ENCODE results near the gene AATK.

DNA sequence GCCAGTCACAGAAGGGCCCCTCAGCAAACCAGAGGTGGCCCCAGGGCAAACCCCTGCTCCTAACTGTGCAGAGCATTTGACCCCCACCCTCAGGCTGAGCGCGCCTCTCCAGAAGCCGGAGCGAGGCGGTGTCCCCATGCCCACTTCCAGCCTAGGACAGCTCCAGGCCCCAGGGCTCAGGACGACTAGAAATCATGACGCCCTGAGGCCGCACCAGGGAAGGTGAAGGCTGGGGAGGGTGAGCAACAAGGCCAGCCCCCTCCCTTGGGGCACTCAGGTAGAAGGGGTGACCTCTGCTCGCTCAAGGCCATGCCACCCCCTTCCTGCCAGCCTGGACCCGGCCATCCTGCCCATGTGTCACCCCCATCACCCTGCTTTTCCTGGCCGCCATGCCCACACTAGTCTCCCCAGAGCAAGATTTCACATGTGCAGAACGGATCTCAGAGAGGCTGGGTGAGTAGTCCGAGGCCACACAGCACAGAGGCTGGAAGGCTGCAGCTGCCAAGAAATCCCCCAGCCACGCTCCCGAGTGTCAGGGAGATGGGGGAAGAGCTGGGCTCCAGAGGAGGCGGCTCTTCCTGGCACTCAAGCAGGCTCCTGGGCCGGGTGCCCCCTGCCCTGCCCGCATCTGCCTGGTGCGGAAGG lies 2.8 kb downstream of the AATK start:
- TF ChIP-seq, protein P1, sequence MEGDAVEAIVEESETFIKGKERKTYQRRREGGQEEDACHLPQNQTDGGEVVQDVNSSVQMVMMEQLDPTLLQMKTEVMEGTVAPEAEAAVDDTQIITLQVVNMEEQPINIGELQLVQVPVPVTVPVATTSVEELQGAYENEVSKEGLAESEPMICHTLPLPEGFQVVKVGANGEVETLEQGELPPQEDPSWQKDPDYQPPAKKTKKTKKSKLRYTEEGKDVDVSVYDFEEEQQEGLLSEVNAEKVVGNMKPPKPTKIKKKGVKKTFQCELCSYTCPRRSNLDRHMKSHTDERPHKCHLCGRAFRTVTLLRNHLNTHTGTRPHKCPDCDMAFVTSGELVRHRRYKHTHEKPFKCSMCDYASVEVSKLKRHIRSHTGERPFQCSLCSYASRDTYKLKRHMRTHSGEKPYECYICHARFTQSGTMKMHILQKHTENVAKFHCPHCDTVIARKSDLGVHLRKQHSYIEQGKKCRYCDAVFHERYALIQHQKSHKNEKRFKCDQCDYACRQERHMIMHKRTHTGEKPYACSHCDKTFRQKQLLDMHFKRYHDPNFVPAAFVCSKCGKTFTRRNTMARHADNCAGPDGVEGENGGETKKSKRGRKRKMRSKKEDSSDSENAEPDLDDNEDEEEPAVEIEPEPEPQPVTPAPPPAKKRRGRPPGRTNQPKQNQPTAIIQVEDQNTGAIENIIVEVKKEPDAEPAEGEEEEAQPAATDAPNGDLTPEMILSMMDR (IDR thresholded peaks at IDR 0.05; ENCODE audit: low read depth, low read length, poor library complexity, severe bottlenecking): no peak
- no peak for TF ChIP-seq EZH2phosphoT487 (IDR thresholded peaks at IDR 0.05; ENCODE audit: borderline replicate concordance, low read length)
